ENCODE measurements around the gene OTOG.

The OTOG gene

DNA sequence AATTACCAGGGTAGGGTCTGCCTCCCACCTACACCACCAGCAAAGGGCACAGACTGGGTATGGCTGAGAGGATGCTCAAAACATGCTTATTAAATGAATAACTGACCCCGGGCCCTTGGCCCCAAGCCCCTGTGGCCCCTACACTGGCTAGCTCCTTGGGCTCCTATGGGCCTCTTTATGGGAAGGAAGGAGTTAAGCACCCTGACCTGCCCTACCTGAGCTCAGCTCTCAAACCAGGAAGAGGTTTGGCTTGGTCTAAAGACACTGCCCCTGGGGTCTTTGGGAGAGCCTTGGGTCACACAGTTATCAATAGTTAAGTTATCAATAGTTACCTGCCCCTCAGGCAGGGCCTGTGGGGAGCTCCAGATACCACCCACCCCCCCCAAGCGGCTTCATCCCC is 4.0 kb upstream of the OTOG start:
- DNase-seq: no peak

DNA sequence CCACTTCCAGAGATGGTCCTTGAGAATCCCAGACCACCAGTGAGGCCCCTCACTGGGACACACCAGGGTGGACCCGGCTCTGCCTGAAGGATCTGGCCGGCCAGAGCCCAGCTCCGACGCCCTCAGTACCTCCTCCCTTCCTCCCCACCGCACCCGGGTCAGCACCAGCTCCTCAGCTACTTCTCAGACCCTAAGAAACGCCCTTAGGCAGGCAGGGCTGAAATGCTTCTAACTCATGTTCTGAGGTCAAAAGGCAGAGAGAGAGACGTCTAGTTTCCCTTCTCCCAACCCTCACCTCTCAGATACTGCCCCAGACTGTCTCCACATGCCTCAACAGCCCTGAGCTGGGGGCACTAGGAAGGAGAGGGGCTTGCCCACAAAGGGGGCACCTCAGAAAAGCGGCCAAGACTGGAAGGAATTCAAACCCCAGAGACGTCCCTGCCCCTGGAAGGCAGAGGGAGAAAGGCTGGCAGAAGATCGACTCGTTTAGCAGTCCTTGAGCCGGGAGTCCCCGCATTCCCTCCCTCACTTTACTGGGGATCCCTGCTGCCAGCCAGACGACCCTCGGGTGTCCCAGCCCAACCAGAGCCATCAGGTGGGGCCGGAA is 3.4 kb upstream of the OTOG start:
- no peak for DNase-seq

DNA sequence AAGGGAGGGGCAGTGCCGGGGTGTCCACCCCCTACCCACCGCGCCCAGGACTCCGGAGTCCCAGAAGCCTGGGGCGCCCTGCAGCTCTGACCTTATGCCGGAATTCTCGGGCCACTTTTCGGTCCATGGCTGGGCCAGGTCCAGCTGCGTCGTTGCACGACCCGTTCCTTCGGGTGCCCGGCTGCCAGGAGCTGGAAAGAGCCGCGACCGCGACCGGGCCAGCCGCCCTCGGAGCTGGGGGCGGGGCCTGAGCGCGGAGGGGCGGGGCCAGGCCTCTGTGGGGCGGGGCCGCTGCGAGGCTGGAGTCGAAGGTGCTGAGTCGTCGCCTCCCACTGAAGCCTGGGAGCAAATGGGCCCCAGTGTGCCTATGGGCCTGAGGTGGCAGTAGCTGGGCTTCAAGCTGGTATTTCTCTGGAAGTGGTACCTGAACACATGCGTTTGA is 2.9 kb upstream of the OTOG start, which contains the start of gene USH1C:
USH1C (minus strand) TSS at position 236 of the 442 bp plus-strand sequence; CDS start at position 127, 109 bp downstream.
- peak; percentile 25 to 40 for DNase-seq

DNA sequence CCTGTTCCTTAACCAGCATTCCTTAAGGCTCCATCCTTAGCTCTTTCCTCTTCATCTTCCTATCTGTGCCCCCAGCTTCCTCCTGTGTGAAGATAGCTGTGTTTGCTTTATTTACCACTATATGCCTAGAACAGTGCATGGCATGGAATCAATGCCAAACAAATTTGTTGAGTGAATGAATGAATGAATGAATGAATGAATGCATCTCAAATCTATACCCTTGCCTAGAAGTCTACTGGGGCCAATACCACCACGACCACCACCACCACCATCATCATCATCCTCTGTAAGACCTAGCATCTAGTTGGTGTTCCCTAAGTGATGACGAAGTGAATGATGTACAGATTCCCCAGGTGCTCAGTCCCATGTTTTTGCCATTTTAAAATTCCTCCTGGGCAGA is 819 bp upstream of the OTOG start:
- no peak for DNase-seq

DNA sequence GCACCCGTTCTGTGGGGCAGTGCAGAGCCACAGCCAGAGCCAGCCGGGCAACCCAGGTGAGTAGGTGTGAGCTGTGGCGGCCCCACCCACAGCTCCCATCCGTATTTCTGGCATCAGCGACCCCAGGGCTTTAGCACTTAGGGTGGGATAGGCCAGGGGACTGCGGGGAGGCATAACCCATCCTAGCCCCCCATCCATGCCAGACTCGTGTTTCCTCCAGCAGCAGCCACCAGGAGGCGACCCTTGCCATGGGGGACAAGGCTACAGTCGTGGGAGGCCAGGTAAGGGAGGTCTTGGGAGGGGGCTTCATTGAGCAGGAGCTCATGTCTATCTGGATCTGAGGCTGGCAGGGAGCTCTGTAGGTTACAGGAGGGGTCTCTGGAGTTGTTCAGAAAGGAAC is 873 bp downstream of the OTOG start:
- no peak for DNase-seq

DNA sequence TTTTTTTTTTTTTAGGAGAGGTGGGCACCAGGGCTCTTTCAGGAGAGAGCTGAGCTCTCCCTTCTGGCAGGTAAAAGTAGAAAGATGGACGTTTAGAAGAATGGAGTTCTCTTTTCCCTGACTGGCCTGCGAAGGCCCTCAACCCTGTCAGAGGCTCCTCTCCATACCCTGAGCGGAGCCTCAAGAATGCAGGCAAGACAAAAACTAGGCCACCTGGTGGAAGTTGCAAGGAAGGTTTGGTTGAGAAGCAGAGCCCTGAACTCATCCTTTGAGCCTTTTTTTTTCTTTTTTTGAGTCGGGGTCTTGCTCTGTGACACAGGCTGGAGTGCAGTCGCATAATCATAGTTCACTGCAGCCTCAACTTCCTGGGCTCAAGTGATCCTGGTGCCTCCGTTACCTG is 1.4 kb downstream of the OTOG start:
- DNase-seq: no peak

DNA sequence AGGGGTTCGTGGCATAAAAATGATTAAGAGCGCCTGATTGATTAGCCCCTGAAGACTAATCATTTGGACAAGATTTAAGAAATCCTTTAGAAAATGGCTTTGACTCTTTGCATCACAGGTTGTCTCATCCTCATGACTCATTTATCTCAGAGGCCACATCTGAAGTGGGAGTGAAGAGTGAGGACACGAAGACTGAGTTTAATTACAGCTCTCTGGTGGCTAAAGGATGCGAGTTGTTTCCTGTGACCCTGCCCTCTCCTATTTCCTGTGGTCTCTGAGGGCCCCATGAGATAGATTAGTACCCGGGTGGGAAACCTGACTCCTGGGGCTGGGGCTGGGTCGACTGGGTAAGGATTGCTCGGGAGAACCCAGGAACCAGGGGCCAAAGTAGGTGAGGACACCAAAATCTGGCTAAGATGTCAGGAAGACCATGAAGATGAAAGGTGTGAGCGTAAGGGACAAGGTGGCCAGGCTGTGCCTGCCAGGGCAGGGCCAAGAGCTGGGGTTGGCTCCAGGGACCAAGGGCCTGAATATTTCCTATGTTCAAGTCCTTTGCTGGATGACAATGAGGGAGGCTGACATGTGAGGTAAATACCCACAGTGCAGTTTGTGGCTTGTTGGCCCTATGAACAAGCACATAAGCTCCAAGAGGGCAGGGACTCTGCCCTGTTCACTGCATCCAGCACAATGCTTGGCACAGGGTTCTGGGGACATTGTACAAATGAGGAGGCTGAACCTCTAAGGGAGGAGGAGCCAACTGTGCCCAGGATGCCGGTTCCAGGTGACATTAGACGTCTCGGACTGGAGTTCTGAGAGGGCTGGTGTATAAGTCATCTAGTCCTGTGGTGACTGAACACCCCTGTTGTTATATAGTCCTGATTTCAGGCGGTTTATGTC is 3.6 kb downstream of the OTOG start:
- DNase-seq: no peak

DNA sequence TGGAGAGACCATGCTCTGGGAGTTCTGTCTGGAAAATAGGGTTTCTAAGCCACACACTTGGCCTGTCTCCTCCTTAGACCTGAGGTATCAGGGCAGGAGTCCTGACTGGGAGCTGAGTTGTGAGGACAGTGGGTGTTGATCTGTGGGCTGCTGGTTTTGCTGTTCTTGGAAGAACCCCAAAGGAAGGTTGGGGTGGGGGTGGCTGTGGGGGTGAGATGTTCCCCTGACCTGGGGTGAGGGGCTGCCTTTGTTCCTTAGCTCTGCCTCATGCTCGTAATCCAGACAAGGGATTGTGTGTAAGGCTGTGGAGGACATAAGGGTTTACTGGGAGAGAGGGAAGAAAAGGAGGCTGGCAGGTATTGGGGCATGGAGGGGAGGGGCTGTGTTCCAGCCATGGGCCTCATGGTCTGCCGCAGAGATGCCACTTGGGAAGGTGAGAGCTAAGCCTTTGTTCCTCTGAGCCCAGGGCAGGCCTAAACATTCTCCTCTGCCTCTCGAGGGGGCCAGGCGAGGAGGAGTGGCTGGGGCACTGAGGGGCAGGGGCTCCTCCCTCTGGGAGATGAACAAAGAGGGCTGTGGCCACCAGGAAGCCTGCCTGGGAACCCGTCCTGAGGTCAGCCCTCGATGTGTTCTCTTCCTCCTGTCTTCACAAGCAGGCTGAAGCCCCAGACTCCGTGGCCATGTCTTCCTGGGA is 4.4 kb downstream of the OTOG start:
- no peak for DNase-seq

DNA sequence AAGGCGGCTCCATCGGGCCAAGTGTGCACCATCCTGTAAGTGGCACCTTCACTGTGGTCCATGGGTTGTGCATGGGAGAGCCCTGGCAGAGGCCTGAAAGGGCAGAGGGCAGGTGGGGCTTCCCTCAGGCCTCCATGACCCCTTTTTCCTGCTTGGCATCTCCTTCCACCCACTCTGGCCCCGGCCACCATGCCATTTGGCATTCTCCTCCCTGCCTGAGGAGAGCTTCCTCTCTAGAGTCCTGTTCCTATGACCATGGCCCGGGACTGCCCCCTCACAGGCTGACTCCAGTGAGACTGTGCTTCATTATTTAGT is 4.9 kb downstream of the OTOG start:
- DNase-seq: no peak

DNA sequence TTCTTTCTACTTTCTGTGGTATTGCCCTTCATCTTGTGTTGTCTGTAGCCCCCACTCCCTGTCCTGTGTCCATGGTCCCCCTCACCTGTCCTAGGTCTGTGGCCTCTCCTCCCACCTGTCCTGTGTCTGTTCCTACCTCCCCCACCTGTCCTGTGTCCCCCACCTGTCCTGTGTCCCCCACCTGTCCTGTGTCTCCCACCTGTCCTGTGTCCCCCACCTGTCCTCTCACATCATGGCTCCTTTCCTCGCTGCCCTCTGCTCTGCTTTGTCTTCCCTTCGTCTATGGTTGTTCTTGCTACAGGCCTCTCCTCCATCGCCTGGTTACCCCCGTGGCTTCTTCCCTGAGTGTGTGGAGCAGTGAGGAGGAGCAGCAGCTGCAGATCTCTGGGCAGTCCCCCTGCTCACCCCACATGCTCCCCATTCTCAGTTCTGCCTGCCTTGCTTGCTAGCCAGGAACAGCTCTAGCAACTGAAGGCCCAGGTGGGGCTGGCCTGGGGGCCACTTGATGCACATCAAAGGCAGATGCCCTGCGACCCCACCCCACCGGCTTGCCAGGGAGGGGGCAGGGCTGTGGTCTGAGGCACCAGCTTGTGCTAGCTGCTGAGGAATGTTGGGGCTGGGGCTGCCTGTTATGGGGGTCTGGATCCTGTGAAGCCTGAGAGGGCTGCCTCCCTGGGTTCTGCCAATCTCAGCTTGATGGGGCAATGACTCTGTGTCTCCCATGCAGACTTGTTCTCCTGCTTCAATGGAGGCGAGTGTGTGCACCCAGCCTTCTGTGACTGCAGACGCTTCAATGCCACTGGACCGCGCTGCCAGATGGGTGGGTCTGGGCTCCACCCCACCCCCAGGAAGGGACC is 5.6 kb downstream of the OTOG start:
- DNase-seq: no peak

DNA sequence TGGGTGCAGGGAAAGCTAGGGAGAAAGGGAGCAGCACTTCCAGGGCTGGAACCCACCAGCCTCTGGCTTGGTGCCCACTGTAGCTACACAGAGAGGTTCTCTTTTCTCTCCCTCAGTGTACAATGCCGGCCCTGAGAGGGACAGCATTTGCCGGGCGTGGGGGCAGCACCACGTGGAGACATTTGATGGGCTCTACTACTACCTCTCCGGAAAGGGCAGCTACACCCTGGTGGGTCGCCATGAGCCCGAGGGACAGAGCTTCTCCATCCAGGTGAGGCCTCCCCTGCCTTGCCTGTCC is 6.1 kb downstream of the OTOG start:
- no peak for DNase-seq

DNA sequence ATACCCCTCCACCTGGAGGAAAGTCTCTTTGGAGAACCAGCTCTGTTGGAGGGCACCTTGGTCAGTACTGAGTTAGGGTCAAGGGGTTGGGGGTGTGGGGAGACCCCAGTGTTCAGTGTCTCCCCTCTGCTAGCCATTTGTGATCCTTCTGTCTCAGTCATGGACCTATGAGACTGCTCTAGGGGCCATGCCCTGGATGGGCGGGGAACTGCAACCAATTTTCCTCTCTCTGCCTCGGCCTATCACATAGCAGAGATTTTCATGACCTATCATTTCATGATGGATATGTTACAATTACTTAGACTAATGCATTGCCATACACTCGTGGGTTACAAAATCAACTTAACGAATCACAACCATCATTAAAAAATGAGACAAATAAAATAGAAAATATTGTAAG is 7.4 kb downstream of the OTOG start:
- DNase-seq: no peak

DNA sequence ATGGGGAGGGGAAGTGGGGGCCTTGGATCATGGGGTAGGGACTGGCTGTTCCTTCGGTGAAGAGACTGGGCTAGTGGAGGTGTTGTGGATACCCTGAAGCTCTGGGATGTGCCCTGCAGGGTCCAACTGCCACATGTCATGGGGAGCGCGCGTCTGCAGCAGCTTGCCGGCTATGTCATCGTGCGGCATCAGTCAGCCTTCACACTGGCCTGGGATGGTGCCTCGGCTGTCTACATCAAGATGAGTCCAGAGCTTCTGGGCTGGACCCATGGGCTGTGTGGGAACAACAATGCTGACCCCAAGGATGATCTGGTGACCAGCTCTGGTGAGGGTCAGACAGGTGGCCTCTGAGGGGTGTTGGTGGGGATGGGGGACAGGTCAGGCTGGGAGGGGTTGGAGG is 9.9 kb downstream of the OTOG start:
- no peak for DNase-seq

DNA sequence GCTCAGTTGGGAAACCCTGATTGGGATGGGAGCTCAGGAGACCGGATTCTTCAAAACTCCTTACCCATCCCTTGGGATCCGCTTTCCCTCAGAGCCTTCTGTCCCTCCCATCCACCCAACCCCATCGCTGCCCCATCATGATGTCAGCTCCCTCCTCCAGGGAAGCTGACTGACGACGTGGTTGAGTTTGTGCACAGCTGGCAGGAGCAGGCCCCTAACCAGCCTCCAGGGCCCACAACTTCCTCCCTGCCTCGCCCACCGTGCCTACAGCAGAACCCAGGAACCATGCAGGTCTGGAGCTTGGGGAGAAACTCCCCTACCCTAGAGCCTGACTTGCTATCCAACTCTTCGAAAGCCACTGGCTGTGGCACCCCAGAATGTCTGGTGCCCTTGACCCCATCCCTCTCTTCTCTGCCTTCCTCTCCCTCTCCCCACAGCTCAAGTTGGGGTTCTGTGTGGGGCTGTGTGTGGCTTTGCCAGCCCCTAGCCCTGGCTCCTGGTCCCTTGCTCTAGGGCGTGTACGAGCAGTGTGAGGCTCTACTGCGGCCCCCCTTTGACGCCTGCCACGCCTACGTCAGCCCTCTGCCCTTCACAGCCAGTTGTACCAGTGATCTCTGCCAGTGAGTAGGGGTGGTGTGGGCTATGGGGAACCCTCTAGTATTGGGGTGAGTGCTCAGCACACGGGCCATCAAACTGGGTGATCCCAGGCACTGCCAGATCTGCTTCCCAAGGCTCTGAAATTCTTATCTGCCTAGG is 11.1 kb downstream of the OTOG start:
- DNase-seq: no peak

DNA sequence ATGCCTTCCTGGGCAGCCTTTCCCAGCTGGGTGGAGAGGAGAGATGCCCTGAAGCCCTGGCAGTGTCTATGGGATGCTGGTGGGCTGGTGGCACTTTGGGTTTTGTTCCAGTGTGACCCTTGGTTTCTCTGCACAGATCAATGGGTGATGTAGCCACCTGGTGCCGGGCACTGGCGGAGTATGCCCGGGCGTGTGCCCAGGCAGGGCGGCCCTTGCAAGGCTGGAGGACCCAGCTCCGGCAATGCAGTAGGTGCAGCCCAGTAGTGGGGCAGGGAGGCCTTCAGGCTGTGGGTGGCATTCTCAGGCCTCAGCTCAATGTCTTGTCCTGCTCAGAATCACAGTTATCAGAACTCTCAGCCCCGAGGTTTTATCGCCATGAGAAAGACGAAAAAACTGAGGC is 11.9 kb downstream of the OTOG start:
- no peak for DNase-seq

DNA sequence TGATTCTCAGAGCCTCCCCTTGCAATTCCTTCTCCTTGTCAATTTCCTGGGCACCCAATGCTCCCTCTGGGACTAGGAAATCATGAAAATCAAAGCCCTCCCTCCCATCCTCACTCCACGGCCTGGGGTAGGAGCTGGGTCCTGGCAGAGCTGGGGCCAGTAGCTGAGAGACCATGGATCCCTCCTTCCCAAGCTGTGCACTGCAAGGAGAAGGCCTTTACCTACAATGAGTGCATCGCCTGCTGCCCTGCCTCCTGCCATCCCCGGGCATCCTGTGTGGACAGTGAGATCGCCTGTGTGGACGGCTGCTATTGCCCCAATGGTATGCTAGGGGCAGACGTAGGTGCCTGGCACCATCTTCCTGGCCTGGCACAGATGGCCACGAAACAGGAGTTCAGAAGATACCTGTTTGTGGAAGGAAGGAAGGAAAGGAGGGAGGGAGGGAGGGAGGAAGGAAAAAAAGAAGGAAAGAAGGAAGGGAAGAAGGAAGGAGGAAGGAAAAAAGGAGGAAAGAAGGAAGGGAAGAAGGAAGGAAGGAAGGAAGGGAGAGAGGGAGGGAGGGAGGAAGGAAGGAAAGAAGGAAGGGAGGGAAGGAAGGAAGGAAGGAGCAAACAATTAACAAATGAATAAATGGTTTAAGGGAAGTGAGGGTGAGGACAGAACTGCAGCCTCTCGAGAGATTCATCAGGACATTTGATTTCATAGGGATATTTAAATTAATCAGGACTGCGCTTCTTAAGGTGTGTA is 12.5 kb downstream of the OTOG start:
- no peak for DNase-seq

DNA sequence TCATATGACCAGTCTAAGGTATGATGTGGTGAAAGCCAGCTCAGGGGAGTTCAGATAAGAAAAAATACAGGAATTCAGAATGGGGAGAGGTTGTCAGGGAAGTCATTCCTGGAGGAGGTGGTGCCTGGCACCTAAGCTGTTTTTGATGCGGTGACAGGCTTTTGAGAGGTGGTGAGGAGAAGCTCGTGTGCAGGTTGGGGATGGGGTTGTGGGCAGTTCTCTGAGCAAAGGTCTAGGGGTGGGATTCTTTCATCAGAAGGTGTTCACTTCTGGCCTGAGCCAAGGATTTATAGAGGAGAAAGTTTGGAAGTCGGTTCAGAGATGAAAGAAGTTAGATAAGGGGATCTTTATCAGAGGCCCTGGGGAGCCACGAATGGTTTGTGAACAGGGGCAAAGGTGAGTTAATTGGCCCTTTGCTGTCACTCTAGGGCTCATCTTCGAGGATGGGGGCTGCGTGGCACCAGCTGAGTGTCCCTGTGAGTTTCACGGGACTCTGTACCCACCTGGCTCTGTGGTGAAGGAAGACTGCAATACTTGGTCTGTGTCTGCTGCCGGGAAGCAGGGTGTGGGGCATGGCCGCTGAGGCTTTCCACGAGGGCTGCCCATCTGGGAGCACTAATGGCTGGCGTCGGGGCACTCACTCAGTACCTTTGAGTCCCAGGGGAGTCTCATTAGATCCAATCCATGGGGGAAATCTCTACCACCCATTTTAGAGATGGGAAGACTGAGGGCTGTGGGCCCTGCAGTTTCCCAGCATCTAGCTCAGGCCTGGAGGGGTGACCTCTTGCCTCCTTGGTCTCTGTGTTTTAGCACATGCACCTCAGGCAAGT is 13.4 kb downstream of the OTOG start:
- no peak for DNase-seq

DNA sequence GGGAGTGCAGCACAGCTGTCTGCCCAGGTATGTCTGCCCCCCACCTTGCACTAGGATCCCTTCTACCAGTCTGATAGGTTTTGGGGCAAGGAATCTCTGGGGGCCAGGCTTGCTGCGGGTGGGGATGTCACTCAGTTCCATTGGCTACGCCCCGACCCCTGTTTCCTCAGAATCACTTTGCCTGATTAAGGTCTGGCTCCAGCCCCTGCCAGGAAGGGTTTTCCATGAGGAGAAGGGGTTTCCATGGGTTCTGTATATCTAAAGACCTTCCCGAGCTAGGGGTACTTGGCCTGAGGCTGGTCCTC is 14.0 kb downstream of the OTOG start:
- no peak for DNase-seq

DNA sequence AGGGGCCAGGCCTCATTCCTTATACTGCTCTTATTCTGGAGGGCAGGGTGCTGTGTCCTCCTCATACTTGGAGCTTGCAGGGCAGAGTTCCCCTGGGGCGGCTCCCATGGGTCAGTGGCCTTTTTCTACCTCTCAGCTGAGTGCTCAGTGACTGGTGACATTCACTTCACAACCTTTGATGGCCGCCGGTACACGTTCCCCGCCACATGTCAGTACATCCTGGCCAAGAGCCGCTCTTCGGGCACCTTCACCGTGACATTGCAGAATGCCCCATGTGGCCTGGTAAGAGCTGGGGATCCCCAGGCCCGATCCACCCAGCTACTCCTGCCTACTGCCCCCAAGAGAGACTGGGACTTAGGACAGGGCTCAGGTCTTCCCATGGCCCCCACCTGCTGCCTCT is 14.5 kb downstream of the OTOG start:
- no peak for DNase-seq

DNA sequence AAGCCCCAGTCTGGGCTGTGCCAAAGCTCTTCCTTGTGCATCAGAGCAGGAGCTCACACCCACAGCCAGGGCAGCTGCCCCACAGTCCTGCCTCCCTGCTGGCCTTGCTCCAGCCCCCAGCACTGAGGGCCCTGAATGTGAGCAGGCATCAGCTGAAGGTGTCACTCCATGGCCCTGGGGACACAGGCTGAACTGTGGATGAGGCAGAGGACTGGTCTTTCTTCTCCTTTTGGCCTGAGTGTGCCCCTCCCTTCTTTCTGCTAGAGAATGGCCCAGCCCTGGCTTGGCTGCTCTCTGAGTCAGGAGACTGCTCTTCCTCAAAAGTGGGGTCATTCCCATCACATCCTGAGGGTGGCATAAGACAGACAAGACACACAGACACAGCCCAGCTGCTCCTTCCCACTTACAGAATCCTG is 16.2 kb downstream of the OTOG start:
- no peak for DNase-seq
